ENCODE data around the gene SNAP47. TPM values are rescaled to one million over a fixed set of nuclear protein-coding genes. Genes with fewer than 3 reads are reported as not detected.

The SNAP47 gene
- polyA plus RNA-seq, 1 donor (not counting 4 experiments of a cell fraction or from before 2014, with no cell fraction given), result 24.8 TPM

- dilution Hi-C loops (cut with MboI; ENCODE audit: extremely low pct_ligation_motif_present, low sequenced_read_pairs), result no loop called here
Measured at GRCh38 chr1:227777646-227778045, 42.4 kb downstream of the SNAP47 start.

GRCh38 chr1:227778401-227778947 is 43.2 kb downstream of the SNAP47 start:
- FAIRE-seq (no peak), DNase-seq (ENCODE audit: low read depth, low spot score) (no peak)
- Histone ChIP-seq H3K9ac (ENCODE audit: control insufficient read depth, extremely low read depth, insufficient read depth, low read length) (no peak overlapping the region), H3K27me3 (ENCODE audit: control insufficient read depth, extremely low read depth, insufficient read depth, low read length) (no peaks in the 10 kb centered on the region), H2AFZ (ENCODE audit: control insufficient read depth, low read length) (no peak overlapping the region), H3K79me2 (ENCODE audit: control insufficient read depth, insufficient read depth, low read length) (no peaks in the 10 kb centered on the region), H3K4me2 (ENCODE audit: control insufficient read depth, extremely low read depth, insufficient read depth, low read depth, low read length) (no peak overlapping the region), H4K20me1 (ENCODE audit: control insufficient read depth, extremely low read depth, insufficient read depth, low read length) (no peaks in the 10 kb centered on the region), H3K9me3 (ENCODE audit: control insufficient read depth, low read depth, low read length) (no peaks in the 10 kb centered on the region), H3K4me1 (ENCODE audit: control insufficient read depth, extremely low read depth, insufficient read depth, low read length) (no peaks in the 10 kb centered on the region), H3K27ac (ENCODE audit: control insufficient read depth, insufficient read depth, low read length) (no peak overlapping the region), H3K36me3 (ENCODE audit: control insufficient read depth in 2 of 2, extremely low read depth in 1 of 2, insufficient read depth in 2 of 2, low read length in 2 of 2) (peaks cover 8 to 10% of the 10 kb centered on the region in 2 experiments), H3K9me1 (ENCODE audit: control insufficient read depth, extremely low read depth, insufficient read depth, low read length) (no peaks in the 10 kb centered on the region), H3K4me3 (ENCODE audit: control insufficient read depth in 2 of 3, extremely low read depth in 1 of 3, insufficient read depth in 2 of 3, low read depth in 1 of 3, low read length in 3 of 3) (no peak overlapping the region)
- dilution Hi-C loops (cut with MboI; ENCODE audit: extremely low pct_ligation_motif_present, low sequenced_read_pairs), result no loop called here
- TF ChIP-seq CTCF (optimal IDR thresholded peaks at IDR 0.05 in 1 of 3, IDR thresholded peaks at IDR 0.05 in 1 of 3, conservative IDR thresholded peaks at IDR 0.05 in 1 of 3; ENCODE audit: extremely low read depth in 1 of 3, insufficient read depth in 2 of 3, low read length in 3 of 3), result no peak
- TF ChIP-seq EZH2 (IDR thresholded peaks at IDR 0.05; ENCODE audit: low read length), result no peak

More at GRCh38 chr1:227777646-227778045, 42.4 kb downstream of the SNAP47 start:
- Histone ChIP-seq H3K9me1 (ENCODE audit: control insufficient read depth, extremely low read depth, insufficient read depth, low read length) (no peaks in the 10 kb centered on the region), H3K9me3 (ENCODE audit: control insufficient read depth, low read depth, low read length) (no peaks in the 10 kb centered on the region), H2AFZ (ENCODE audit: control insufficient read depth, low read length) (no peak overlapping the region), H3K79me2 (ENCODE audit: control insufficient read depth, insufficient read depth, low read length) (no peaks in the 10 kb centered on the region), H3K4me2 (ENCODE audit: control insufficient read depth, extremely low read depth, insufficient read depth, low read depth, low read length) (no peak overlapping the region), H3K4me3 (ENCODE audit: control insufficient read depth in 2 of 3, extremely low read depth in 1 of 3, insufficient read depth in 2 of 3, low read depth in 1 of 3, low read length in 3 of 3) (no peak overlapping the region), H4K20me1 (ENCODE audit: control insufficient read depth, extremely low read depth, insufficient read depth, low read length) (no peaks in the 10 kb centered on the region), H3K27ac (ENCODE audit: control insufficient read depth, insufficient read depth, low read length) (no peak overlapping the region), H3K9ac (ENCODE audit: control insufficient read depth, extremely low read depth, insufficient read depth, low read length) (no peak overlapping the region), H3K27me3 (ENCODE audit: control insufficient read depth, extremely low read depth, insufficient read depth, low read length) (no peaks in the 10 kb centered on the region), H3K36me3 (ENCODE audit: control insufficient read depth in 2 of 2, extremely low read depth in 1 of 2, insufficient read depth in 2 of 2, low read length in 2 of 2) (peaks cover 8 to 10% of the 10 kb centered on the region in 2 experiments), H3K4me1 (ENCODE audit: control insufficient read depth, extremely low read depth, insufficient read depth, low read length) (no peaks in the 10 kb centered on the region)
- DNase-seq (ENCODE audit: low read depth, low spot score) (no peak), FAIRE-seq (no peak)
- TF ChIP-seq CTCF (optimal IDR thresholded peaks at IDR 0.05 in 1 of 3, IDR thresholded peaks at IDR 0.05 in 1 of 3, conservative IDR thresholded peaks at IDR 0.05 in 1 of 3; ENCODE audit: extremely low read depth in 1 of 3, insufficient read depth in 2 of 3, low read length in 3 of 3), result no peak
- no peak for TF ChIP-seq EZH2 (IDR thresholded peaks at IDR 0.05; ENCODE audit: low read length)
